GM12873 (cell line): ENCODE data around the gene IFIT1B.
A peak's percentile ranks its signal among the peaks of the same experiment; 100 is the strongest.

Source experiments
- CTCF ChIP-seq: IDR thresholded peaks from 2 replicates; pipeline ENCODE4 v1.5.1; 2012; ENCODE audit warnings: low read depth, mild to moderate bottlenecking, moderate library complexity, low read length, control low read depth; ENCODE audit not compliant: insufficient read depth; ENCODE audit errors: missing control alignments

The IFIT1B gene

GRCh38 chr10:89379103-89379502, 1.2 kb downstream of the IFIT1B start:
- TF ChIP-seq CTCF, result no peak

GRCh38 chr10:89382757-89383156, 4.9 kb downstream of the IFIT1B start:
- TF ChIP-seq CTCF, result no peak

GRCh38 chr10:89384474-89385340, 6.9 kb downstream of the IFIT1B start:
- no peak for TF ChIP-seq CTCF

- TF ChIP-seq CTCF, result no peak
These were observed 10.9 kb downstream of the IFIT1B start for GRCh38 chr10:89388806-89389205.

GRCh38 chr10:89389254-89389653, 11.4 kb downstream of the IFIT1B start:
- TF ChIP-seq CTCF, result peak; percentile 46

GRCh38 chr10:89390476-89391225, 12.8 kb downstream of the IFIT1B start:
- TF ChIP-seq CTCF, result no peak
